ENCODE results near the gene HSPA12B. TPM values are rescaled to one million over a fixed set of nuclear protein-coding genes. Genes with fewer than 3 reads are reported as not detected.

Gene HSPA12B, protein sequence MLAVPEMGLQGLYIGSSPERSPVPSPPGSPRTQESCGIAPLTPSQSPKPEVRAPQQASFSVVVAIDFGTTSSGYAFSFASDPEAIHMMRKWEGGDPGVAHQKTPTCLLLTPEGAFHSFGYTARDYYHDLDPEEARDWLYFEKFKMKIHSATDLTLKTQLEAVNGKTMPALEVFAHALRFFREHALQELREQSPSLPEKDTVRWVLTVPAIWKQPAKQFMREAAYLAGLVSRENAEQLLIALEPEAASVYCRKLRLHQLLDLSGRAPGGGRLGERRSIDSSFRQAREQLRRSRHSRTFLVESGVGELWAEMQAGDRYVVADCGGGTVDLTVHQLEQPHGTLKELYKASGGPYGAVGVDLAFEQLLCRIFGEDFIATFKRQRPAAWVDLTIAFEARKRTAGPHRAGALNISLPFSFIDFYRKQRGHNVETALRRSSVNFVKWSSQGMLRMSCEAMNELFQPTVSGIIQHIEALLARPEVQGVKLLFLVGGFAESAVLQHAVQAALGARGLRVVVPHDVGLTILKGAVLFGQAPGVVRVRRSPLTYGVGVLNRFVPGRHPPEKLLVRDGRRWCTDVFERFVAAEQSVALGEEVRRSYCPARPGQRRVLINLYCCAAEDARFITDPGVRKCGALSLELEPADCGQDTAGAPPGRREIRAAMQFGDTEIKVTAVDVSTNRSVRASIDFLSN
- 2.7 and 2.9 TPM in 2 replicates for total RNA-seq (2021)
- long read RNA-seq, transcript HSPA12B-201 (13 exons, 3,151 nt), result major isoform, 7 of 16 reads
- long read RNA-seq, partial matches to known transcripts, result 4 of 16 reads
- long read RNA-seq, other reads (novel, unspliced or antisense), result 5 of 16 reads

DNA sequence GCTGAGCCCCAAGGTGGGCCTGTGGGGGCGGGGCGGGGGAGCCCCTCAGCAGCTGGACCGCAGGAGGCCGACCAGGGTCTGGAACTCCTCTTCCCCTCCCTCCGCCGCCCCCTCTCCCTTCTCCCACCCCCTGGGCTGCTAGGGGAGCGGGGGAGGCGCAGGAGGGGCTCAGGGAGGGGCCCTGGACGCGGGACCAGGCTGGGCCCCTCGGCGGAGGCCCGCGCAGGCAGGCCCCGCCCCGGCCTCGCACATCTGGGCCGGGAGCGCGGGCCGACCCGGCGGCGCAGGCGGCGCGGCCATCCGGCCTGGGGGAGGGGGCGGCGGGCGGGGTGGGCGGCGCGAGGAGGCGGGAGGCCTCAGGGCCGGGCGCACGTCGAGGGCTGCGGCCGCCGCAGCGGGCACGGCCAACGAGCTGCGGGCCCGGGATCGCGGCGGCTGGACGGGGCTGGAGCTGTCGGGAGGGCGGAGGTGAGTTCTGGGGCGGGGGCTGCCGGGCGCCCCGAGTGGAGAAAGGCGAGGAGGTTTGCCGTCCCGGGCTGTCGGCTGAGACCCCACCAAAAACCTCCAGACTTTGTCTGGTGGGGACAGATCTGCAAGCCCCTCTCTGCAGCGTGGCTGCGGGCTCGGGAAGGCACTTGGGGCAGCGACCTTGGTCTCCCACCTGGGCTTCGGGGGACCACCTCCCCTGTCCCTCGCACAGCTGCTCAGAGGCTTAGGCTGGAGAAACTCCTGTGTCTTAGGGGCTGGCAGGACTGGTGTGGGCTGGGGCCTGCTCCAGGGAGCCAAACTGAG lies at the start of gene HSPA12B:
Gene HSPA12B (plus strand): TSS at position 359 of the 792 bp plus-strand sequence. CDS start 5,990 bp downstream, outside the sequence.
- Mint-ChIP-seq H3K36me3 (ENCODE audit: insufficient read depth in 1 of 3, low read depth in 3 of 3) (no peaks in the 10 kb centered on the region), H3K4me1 (peaks cover 5 to 25% of the 10 kb centered on the region in 2 experiments), H3K27me3 (ENCODE audit: low read depth) (peaks cover 60% of the 10 kb centered on the region), H3K27ac (peak within 1 kb of the TSS in 1 of 3 experiments; percentile 7; a peak in 1 of 7 replicates), H3K9me3 (no peaks in the 10 kb centered on the region), H3K4me3 (peak within 1 kb of the TSS; percentile 35 to 72)
- H2BK12ac ChIP-seq (ENCODE audit: insufficient read length, low read depth, low read length), result peak within 1 kb of the TSS; percentile 51
- H3K27ac ChIP-seq (ENCODE audit: insufficient read length, low read depth, low read length), result no peak within 1 kb of the TSS
- no peak within 1 kb of the TSS for H3T11ph ChIP-seq (ENCODE audit: low read length)
- WGBS (ENCODE audit: extremely low coverage, insufficient read length, low lambda C conversion rate), result no CpG with 5 or more reads among the region's 67 CpGs
- H2BK20ac ChIP-seq (ENCODE audit: low read depth, low read length, poor library complexity, severe bottlenecking), result no peak within 1 kb of the TSS
- H3K18ac ChIP-seq (ENCODE audit: insufficient read length, low read depth, low read length), result peak within 1 kb of the TSS; percentile 46
- peak within 1 kb of the TSS; percentile 15 for H3K4me2 ChIP-seq (ENCODE audit: insufficient read depth, insufficient read length, low read length)
- no peak within 1 kb of the TSS for H3K56ac ChIP-seq (ENCODE audit: insufficient read length, low read depth, low read length)
- H2BK120ac ChIP-seq (ENCODE audit: low read depth, low read length, poor library complexity, severe bottlenecking), result no peak within 1 kb of the TSS
- H2BK5ac ChIP-seq (ENCODE audit: insufficient read length, low read length), result no peak within 1 kb of the TSS
- H2AFZ ChIP-seq (ENCODE audit: low read length), result no peak within 1 kb of the TSS
- no peak within 1 kb of the TSS for H3K4ac ChIP-seq (ENCODE audit: low read depth, low read length)
- H3K23me2 ChIP-seq (ENCODE audit: insufficient read length, low read depth, low read length, poor library complexity, severe bottlenecking), result no peaks in the 10 kb centered on the region
- no peak within 1 kb of the TSS for H4K91ac ChIP-seq (ENCODE audit: insufficient read length, low read depth, low read length)
- no peaks in the 10 kb centered on the region for H3K79me2 ChIP-seq (ENCODE audit: insufficient read depth, low read length)
- no peak within 1 kb of the TSS for H3K9ac ChIP-seq (ENCODE audit: extremely low read depth, insufficient read length, low read length)
- no peaks in the 10 kb centered on the region for H3K79me1 ChIP-seq (ENCODE audit: insufficient read depth, low read depth, low read length, poor library complexity, severe bottlenecking)
- TF ChIP-seq, protein P1, sequence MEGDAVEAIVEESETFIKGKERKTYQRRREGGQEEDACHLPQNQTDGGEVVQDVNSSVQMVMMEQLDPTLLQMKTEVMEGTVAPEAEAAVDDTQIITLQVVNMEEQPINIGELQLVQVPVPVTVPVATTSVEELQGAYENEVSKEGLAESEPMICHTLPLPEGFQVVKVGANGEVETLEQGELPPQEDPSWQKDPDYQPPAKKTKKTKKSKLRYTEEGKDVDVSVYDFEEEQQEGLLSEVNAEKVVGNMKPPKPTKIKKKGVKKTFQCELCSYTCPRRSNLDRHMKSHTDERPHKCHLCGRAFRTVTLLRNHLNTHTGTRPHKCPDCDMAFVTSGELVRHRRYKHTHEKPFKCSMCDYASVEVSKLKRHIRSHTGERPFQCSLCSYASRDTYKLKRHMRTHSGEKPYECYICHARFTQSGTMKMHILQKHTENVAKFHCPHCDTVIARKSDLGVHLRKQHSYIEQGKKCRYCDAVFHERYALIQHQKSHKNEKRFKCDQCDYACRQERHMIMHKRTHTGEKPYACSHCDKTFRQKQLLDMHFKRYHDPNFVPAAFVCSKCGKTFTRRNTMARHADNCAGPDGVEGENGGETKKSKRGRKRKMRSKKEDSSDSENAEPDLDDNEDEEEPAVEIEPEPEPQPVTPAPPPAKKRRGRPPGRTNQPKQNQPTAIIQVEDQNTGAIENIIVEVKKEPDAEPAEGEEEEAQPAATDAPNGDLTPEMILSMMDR (conservative IDR thresholded peaks at IDR 0.05), result no peak
- H3K27me3 ChIP-seq (ENCODE audit: insufficient read depth, low read length), result no peaks in the 10 kb centered on the region; the same call in 1 of the 2 replicates
- H4K8ac ChIP-seq (replicated peaks; ENCODE audit: insufficient read length, low read depth, low read length), result no peak within 1 kb of the TSS
- peak within 1 kb of the TSS; percentile 64 for H3K14ac ChIP-seq (ENCODE audit: insufficient read depth, low read length)
- no peaks in the 10 kb centered on the region for H3K4me1 ChIP-seq (ENCODE audit: insufficient read depth, low read length)
- H4K5ac ChIP-seq (ENCODE audit: insufficient read length, low read depth, low read length), result no peak within 1 kb of the TSS
- peak; percentile 56 for DNase-seq
- H3K23ac ChIP-seq (ENCODE audit: insufficient read length, low read depth, low read length), result no peak within 1 kb of the TSS
- H2AK5ac ChIP-seq (ENCODE audit: insufficient read length, low read length), result no peak within 1 kb of the TSS
- no peak within 1 kb of the TSS for H2BK15ac ChIP-seq (ENCODE audit: low read depth, low read length)
- H4K20me1 ChIP-seq (ENCODE audit: control insufficient read depth, insufficient read depth, insufficient read length), result no peaks in the 10 kb centered on the region
- H3K9me3 ChIP-seq (ENCODE audit: control insufficient read depth, low read depth, low read length), result no peaks in the 10 kb centered on the region

All from H9 (cell line).